ENCODE measurements around the gene FOXJ3. TPM values are rescaled to one million over a fixed set of nuclear protein-coding genes. Genes with fewer than 3 reads are reported as not detected.

The FOXJ3 gene
- total RNA-seq, 6 donors from 2014 or later: 21.6 to 81.4 (median 39.3) TPM

DNA sequence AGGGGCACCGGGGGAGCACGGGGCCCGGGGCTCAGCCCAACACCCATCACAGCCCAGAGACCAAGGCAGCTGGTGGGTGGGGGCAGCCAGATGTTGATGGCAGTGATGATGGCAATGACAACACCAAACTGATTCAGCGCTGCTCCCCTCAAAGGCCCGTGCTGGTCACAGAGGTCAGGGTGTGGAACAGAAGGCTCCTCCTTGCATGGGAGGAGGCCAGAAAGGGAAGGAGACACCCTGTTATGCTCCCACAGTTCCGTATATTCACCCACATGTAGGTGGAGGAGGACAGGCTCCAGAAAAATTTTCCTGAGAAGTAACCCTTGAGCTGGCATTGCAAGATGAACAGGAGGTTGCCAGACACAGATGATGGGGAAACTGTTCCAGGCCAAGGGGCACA is 181.4 kb downstream of the FOXJ3 start:
- Histone ChIP-seq H3K36me3 (no peaks in the 10 kb centered on the region), H3K4me1 (no peaks in the 10 kb centered on the region), H3K27me3 (no peaks in the 10 kb centered on the region), H3K9me3 (no peaks in the 10 kb centered on the region), H3K4me3 (no peak overlapping the region), H3K27ac (no peak overlapping the region)
- ATAC-seq (ENCODE audit: low FRiP score in 2 of 2): no peak
- TF ChIP-seq, protein P1, sequence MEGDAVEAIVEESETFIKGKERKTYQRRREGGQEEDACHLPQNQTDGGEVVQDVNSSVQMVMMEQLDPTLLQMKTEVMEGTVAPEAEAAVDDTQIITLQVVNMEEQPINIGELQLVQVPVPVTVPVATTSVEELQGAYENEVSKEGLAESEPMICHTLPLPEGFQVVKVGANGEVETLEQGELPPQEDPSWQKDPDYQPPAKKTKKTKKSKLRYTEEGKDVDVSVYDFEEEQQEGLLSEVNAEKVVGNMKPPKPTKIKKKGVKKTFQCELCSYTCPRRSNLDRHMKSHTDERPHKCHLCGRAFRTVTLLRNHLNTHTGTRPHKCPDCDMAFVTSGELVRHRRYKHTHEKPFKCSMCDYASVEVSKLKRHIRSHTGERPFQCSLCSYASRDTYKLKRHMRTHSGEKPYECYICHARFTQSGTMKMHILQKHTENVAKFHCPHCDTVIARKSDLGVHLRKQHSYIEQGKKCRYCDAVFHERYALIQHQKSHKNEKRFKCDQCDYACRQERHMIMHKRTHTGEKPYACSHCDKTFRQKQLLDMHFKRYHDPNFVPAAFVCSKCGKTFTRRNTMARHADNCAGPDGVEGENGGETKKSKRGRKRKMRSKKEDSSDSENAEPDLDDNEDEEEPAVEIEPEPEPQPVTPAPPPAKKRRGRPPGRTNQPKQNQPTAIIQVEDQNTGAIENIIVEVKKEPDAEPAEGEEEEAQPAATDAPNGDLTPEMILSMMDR (IDR thresholded peaks at IDR 0.05): no peak
- TF ChIP-seq POLR2AphosphoS5 (IDR thresholded peaks at IDR 0.05): no peak
- no peak for TF ChIP-seq POLR2A (IDR thresholded peaks at IDR 0.05)
- TF ChIP-seq EP300 (IDR thresholded peaks at IDR 0.05): no peak
- 64 to 81% methylated on average over 6 of the region's 6 CpGs for WGBS, 2 donors
- no peak for DNase-seq

DNA sequence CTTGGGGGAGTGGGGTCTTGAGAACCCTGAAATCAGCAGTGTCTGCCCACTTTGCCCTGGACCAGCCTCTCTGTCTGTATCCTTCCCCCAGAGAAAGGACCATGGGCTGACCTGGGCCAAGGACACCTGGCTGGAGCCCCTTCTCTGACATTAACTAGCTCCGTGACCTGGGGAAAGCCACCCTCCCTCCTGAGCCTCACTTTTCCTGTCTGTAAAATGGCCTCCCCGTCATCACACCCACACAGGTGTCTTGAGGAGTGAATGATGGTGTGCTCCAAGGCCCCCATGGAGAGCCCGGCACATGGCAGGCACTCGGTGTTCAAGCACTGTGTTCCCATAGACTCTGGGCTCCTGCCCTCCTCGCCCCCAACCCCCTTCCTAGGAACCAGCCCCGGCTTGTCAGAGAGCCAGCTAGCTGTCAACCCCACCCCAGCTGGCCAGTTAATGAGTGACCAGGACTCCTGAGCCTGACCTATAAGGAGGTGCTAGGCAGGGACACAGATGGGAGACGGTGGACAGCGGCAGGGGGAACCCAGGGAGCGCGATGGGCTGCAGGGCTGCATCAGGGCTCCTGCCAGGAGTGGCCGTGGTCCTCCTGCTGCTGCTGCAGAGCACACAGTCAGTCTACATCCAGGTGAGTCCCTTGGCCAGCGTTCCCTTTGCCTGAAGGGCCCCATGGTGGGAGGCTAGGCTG is 182.0 kb downstream of the FOXJ3 start, which contains the start of gene GUCA2B:
Gene GUCA2B (plus strand): TSS at position 504 of the 694 bp plus-strand sequence. CDS start 41 bp downstream, at position 545.
- no peaks in the 10 kb centered on the region for H3K4me1 ChIP-seq
- H3K9me3 ChIP-seq: no peaks in the 10 kb centered on the region
- H3K27ac ChIP-seq: no peak within 1 kb of the TSS
- peak in 1 of 2 donors; percentile 67 for DNase-seq
- no peaks in the 10 kb centered on the region for H3K36me3 ChIP-seq
- 68 to 81% methylated on average over 7 to 9 of the region's 12 CpGs for WGBS, 2 donors
- ATAC-seq (ENCODE audit: low FRiP score in 2 of 2): no peak
- H3K4me3 ChIP-seq: no peak within 1 kb of the TSS
- TF ChIP-seq POLR2A (IDR thresholded peaks at IDR 0.05): no peak
- TF ChIP-seq EP300 (IDR thresholded peaks at IDR 0.05): no peak
- TF ChIP-seq POLR2AphosphoS5 (IDR thresholded peaks at IDR 0.05): no peak
- TF ChIP-seq, protein P1 (IDR thresholded peaks at IDR 0.05): no peak
- no peaks in the 10 kb centered on the region for H3K27me3 ChIP-seq

DNA sequence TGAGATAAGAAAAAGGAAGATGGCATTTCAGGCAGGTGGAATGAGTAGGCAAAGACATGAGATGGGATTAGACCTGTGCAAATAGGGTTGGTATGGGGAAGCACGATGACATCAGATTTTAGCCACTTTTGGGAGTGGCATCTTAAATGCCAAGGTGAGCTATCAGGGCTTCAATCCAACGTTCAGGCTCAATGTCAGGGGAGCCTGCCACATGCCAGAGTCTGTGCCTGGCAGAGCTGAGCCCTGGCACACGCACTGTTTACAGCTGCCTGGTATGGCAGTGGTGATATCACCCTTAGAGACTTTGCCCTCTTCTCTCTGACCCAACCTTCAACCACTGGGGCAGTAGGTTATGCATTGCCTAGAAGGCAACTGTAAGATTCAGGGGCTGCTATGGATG is 182.9 kb downstream of the FOXJ3 start:
- peaks cover 0 to under 1% (median 0%) of the 10 kb centered on the region in 4 donors for H3K4me1 ChIP-seq
- no peak overlapping the region for H3K4me3 ChIP-seq
- no peak overlapping the region for H3K27ac ChIP-seq
- H3K27me3 ChIP-seq: no peaks in the 10 kb centered on the region
- H3K9me3 ChIP-seq: no peaks in the 10 kb centered on the region
- 44 to 75% methylated on average over 3 of the region's 3 CpGs for WGBS, 2 donors
- TF ChIP-seq POLR2AphosphoS5 (IDR thresholded peaks at IDR 0.05) (no peak), POLR2A (IDR thresholded peaks at IDR 0.05) (no peak), EP300 (IDR thresholded peaks at IDR 0.05) (no peak)
- TF ChIP-seq, protein P1 (IDR thresholded peaks at IDR 0.05): no peak
- ATAC-seq (ENCODE audit: low FRiP score in 2 of 2) (peak; percentile 28 to 44), DNase-seq (no peak)
- no peaks in the 10 kb centered on the region for H3K36me3 ChIP-seq

DNA sequence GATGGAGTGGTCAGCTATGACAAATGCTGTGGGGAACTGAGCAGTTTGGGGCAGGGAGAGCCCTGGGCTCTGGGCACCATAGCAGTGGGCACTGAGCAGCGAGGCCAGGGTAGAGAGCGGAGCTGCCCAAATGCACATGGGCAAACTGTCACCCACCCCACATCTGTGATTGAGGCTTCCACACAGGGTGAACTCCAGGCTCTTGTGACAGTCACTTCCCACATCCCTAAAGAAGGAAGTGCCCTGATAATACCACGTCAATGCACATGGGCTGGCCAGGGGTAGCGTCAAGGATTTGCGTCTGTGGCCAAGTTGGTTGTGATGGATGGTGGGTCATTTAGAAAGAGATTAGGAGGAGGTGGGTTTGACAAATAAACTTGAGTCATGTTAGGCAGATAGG is 184.4 kb downstream of the FOXJ3 start:
- Histone ChIP-seq H3K36me3 (no peaks in the 10 kb centered on the region), H3K4me1 (peaks cover 0 to 7% (median 5%) of the 10 kb centered on the region in 4 donors), H3K27ac (no peak overlapping the region), H3K27me3 (no peaks in the 10 kb centered on the region), H3K4me3 (no peak overlapping the region), H3K9me3 (no peaks in the 10 kb centered on the region)
- no peak for DNase-seq
- WGBS, 2 donors: 63 to 85% methylated on average over 3 to 5 of the region's 5 CpGs
- ATAC-seq (ENCODE audit: low FRiP score in 2 of 2): no peak
- TF ChIP-seq POLR2A (IDR thresholded peaks at IDR 0.05) (no peak), EP300 (IDR thresholded peaks at IDR 0.05) (no peak), POLR2AphosphoS5 (IDR thresholded peaks at IDR 0.05) (no peak)
- TF ChIP-seq, protein P1 (IDR thresholded peaks at IDR 0.05): no peak

DNA sequence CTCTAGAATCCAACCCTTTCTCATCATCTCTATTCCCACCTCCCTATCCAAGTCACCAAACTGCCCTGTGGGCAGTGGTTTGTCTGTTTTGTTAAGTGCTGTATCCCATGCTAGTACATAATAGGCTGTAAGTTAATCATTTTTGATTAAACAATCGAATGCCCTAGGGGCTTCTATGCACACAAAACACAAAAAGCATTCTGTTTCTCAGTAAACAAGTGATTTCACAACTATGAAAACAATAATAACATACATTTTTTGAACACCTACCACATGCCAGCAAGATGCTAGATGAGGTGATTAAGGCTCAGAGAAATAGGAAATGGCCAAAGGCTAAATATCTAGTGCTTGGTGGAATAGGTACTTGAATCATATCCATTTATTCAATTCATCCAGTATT is 186.9 kb downstream of the FOXJ3 start:
- TF ChIP-seq POLR2A (IDR thresholded peaks at IDR 0.05) (no peak), EP300 (IDR thresholded peaks at IDR 0.05) (no peak), POLR2AphosphoS5 (IDR thresholded peaks at IDR 0.05) (no peak)
- TF ChIP-seq, protein P1 (IDR thresholded peaks at IDR 0.05): no peak
- ATAC-seq (ENCODE audit: low FRiP score in 2 of 2) (no peak), DNase-seq (no peak)
- H3K27ac ChIP-seq: no peak overlapping the region
- H3K36me3 ChIP-seq: no peaks in the 10 kb centered on the region
- H3K9me3 ChIP-seq: no peaks in the 10 kb centered on the region
- WGBS, 2 donors: 74 to 85% methylated on average over 1 of the region's 1 CpG
- peaks cover 0 to 15% (median 6%) of the 10 kb centered on the region in 4 donors for H3K4me1 ChIP-seq
- no peak overlapping the region for H3K4me3 ChIP-seq
- H3K27me3 ChIP-seq: no peaks in the 10 kb centered on the region
